Measurements from ENCODE around the gene ARL5C.

The ARL5C gene

GRCh38 chr17:39166437-39167335 is 725 bp upstream of the ARL5C start:
- DNase-seq: peak; percentile 77

GRCh38 chr17:39165178-39165840 is 652 bp downstream of the ARL5C start:
- no peak for DNase-seq

- peak; percentile 79 for DNase-seq
Measured at GRCh38 chr17:39164675-39165143, 1.3 kb downstream of the ARL5C start.

GRCh38 chr17:39161962-39162361 is 4.0 kb downstream of the ARL5C start:
- DNase-seq: no peak

- no peak for DNase-seq
Measured at GRCh38 chr17:39158623-39159022, 7.3 kb downstream of the ARL5C start.

- no peak for DNase-seq
Measured at GRCh38 chr17:39156491-39156890, 9.5 kb downstream of the ARL5C start.

GRCh38 chr17:39155654-39156053 is 10.3 kb downstream of the ARL5C start:
- DNase-seq: no peak

- peak; percentile 91 for DNase-seq
Measured at GRCh38 chr17:39153599-39154051, 12.3 kb downstream of the ARL5C start.

- DNase-seq: peak; percentile 74
Measured at GRCh38 chr17:39151943-39152818, 13.8 kb downstream of the ARL5C start.

GRCh38 chr17:39151150-39151942 is 14.6 kb downstream of the ARL5C start, which contains the start of gene PLXDC1:
Gene PLXDC1 (minus strand): TSS chr17:39151637. CDS start chr17:39151437, 200 bp downstream.
- peak; percentile 24 for DNase-seq

GRCh38 chr17:39150795-39151149 is 15.2 kb downstream of the ARL5C start:
- DNase-seq: no peak

GRCh38 chr17:39150104-39150634 is 15.8 kb downstream of the ARL5C start:
- DNase-seq: no peak

- no peak for DNase-seq
Measured at GRCh38 chr17:39147221-39148185, 18.5 kb downstream of the ARL5C start.

- DNase-seq: no peak
Measured at GRCh38 chr17:39146273-39146672, 19.7 kb downstream of the ARL5C start.

GRCh38 chr17:39145143-39145542 is 20.8 kb downstream of the ARL5C start:
- no peak for DNase-seq

GRCh38 chr17:39144416-39144840 is 21.5 kb downstream of the ARL5C start:
- DNase-seq: peak; percentile 82

- no peak for DNase-seq
Measured at GRCh38 chr17:39143552-39144093, 22.3 kb downstream of the ARL5C start.

GRCh38 chr17:39141915-39142664 is 23.9 kb downstream of the ARL5C start:
- no peak for DNase-seq

- DNase-seq: no peak
Measured at GRCh38 chr17:39141294-39141693, 24.7 kb downstream of the ARL5C start.

All from NCI-H69 (cell line).